Stomach (tissue), 9 donors: Measurements from ENCODE around the gene KLHDC9. TPM values are rescaled to one million over a fixed set of nuclear protein-coding genes. Genes with fewer than 3 reads are reported as not detected.

Source experiments
- DNase-seq, 2 donors: peaks; one replicate each; pipeline versions ENCODE4 v3.0.0 to v3.0.0-alpha.2; 2013 to 2019
- H3K27ac ChIP-seq, 5 donors: fragments of 200-600 bp in 4 of 5; sonication (generic) in 4 of 5; one replicate each; pipeline ENCODE4 v1.5.1; 2013 to 2019; ENCODE audit warnings: mild to moderate bottlenecking in 1 of 5, moderate library complexity in 1 of 5
- H3K27me3 ChIP-seq, 3 donors: fragments of 200-600 bp; sonication (generic); one replicate each; pipeline ENCODE4 v1.5.1; 2017 to 2019; ENCODE audit warnings: mixed run types in 1 of 3
- H3K36me3 ChIP-seq, 4 donors: fragments of 200-600 bp; sonication (generic); 1 replicate in 3 of 4; 2 replicates in 1 of 4; pipeline ENCODE4 v1.5.1; 2016 to 2019
- H3K4me1 ChIP-seq, 4 donors: fragments of 200-600 bp; sonication (generic); one replicate each; pipeline ENCODE4 v1.5.1; 2016 to 2019
- H3K4me3 ChIP-seq, 4 donors: fragments of 200-600 bp; sonication (generic) in 3 of 4; one replicate each; pipeline ENCODE4 v1.5.1; 2016 to 2019; ENCODE audit warnings: mild to moderate bottlenecking in 1 of 4
- H3K9me3 ChIP-seq, 4 donors: fragments of 200-600 bp; sonication (generic); one replicate each; pipeline ENCODE4 v1.5.1; 2016 to 2019
- EP300 ChIP-seq: sonication (generic); formaldehyde crosslinking; IDR thresholded peaks from one replicate; pipeline ENCODE4 v1.6.1; 2017; ENCODE audit warnings: antibody characterized with exemption
- POLR2A ChIP-seq, 4 donors: fragments of 450-650 bp; IDR thresholded peaks; one replicate each; pipeline ENCODE4 v1.6.1; 2016; ENCODE audit warnings: antibody characterized with exemption in 4 of 4, control low read depth in 2 of 4, mild to moderate bottlenecking in 1 of 4, moderate library complexity in 1 of 4
- POLR2AphosphoS5 ChIP-seq, 3 donors: sonication (generic); formaldehyde crosslinking; IDR thresholded peaks; one replicate each; pipeline ENCODE4 v1.6.1; 2016; ENCODE audit warnings: antibody characterized with exemption in 3 of 3
- WGBS, 5 donors: extraction: QIAGEN DNeasy Blood & Tissue Kit in 3 of 5; methylation state at CpG; one replicate each; pipeline versions ENCODE4 v1.1.5 to v1.1.7; 2013 to 2018; 5-methylcytosine and 5-hydroxymethylcytosine counted together
- intact Hi-C: fragments of 100-400 bp; cut with DNase I; formaldehyde crosslinking; loops from one replicate; pipeline ENCODE4 v1.15.1; 2023; ENCODE audit warnings: low total_unique reads
- polyA plus RNA-seq, 3 donors: library from polyadenylated mRNA; stranded (reverse); fragments of 200-250 nt; gene quantifications; one replicate each; pipeline ENCODE4 v1.2.3, GENCODE V29; 2013
- total RNA-seq, 5 donors: library from RNA; depleted of rRNA; stranded (reverse); fragments of >200 nt; gene quantifications; one replicate each; pipeline versions ENCODE4 v1.1.0 to v1.2.3, GENCODE V29; 2014 to 2016
- TF ChIP-seq, protein P1 (sequence below), 7 experiments: fragments of 450-650 bp in 4 of 7; fragments of 200-600 bp in 3 of 7; sonication (generic) in 3 of 7; IDR thresholded peaks; one replicate each; pipeline ENCODE4 v1.5.1; 2016 to 2019; ENCODE audit warnings: antibody characterized with exemption in 7 of 7, control low read depth in 2 of 7, mild to moderate bottlenecking in 1 of 7
- donor health status: healthy with polysubstance abuse.
- donor health status: Bipolar disorder and iron deficiency.
- donor health status: healthy.

KLHDC9 gene
- total and polyA plus RNA-seq, 8 donors = 1.3 to 41.4 (median 5.0) TPM

DNA sequence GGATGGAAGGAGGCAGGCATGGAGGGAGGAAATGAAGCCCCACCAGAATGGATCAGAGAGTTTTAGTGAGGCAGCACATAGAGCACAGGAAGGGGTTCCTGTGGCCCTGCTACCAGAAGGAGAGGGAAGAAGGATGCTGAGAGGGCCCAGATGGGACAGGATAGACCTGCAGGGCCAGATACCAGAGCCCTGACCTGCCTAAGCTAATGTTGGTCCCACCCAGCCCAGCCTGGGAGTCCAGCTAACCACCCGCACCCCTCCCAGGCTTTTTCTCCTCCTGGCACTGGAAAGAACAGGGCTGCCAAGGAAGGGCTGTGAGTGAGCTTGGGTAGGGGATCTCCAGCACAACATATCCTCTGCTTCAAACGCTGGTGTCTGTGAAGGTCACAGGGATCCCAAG lies 15.7 kb upstream of the KLHDC9 start:
- 69 to 84% (median 77%) methylated on average over 2 of the region's 2 CpGs for WGBS, 5 donors
- Histone ChIP-seq H3K27ac (peak overlapping the region; percentile 72 to 85 (median 76)), H3K9me3 (no peaks in the 10 kb centered on the region), H3K4me1 (peaks cover 0 to 58% (median 38%) of the 10 kb centered on the region in 4 donors), H3K27me3 (peaks cover 0 to 4% (median 0%) of the 10 kb centered on the region in 3 donors), H3K36me3 (peaks cover 0 to 9% (median 0%) of the 10 kb centered on the region in 4 donors), H3K4me3 (no peak overlapping the region)
- TF ChIP-seq POLR2AphosphoS5 (IDR thresholded peaks at IDR 0.05) (no peak), POLR2A (IDR thresholded peaks at IDR 0.05) (no peak)
- intact Hi-C loops = no loop called here
- no peak for DNase-seq

DNA sequence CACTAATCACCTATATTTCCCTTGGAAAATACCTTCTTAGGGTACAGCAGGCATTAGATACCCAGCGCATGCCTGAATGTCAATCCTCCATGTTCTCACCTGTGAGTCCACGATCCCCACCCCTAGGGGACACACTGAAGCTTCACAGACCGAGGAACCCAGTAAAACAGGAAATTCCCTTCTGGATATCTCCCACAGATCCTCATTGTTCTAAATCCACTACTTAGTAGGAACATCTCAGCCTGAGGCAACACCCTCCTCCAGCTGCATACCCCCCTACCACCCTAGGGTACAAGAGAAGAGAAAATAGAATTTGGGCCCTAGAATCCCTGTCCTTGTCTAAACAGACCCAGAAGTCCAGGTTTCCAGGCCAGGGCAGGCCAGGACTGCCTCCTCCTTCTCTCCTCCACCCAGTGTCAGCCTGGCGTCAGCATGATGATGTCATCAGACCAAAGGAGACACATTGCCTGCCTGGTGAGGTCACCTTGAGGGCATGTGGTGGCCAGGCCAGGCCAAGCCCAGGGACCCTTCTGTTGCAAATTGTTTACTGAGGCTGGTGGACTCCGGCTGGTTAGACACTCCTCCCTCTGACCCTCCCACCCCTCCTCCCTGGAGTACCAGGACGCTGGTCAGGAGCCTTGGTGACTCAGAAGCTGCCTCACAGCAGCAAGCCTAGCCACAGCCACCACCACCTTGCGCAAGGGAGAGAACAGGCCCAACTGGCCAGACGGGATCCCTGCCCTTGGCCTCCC lies 15.0 kb upstream of the KLHDC9 start:
- TF ChIP-seq POLR2A (IDR thresholded peaks at IDR 0.05) (no peak), EP300 (no peak), POLR2AphosphoS5 (IDR thresholded peaks at IDR 0.05) (peak in 2 of 3 donors; percentile 88 to 93)
- TF ChIP-seq, protein P1, sequence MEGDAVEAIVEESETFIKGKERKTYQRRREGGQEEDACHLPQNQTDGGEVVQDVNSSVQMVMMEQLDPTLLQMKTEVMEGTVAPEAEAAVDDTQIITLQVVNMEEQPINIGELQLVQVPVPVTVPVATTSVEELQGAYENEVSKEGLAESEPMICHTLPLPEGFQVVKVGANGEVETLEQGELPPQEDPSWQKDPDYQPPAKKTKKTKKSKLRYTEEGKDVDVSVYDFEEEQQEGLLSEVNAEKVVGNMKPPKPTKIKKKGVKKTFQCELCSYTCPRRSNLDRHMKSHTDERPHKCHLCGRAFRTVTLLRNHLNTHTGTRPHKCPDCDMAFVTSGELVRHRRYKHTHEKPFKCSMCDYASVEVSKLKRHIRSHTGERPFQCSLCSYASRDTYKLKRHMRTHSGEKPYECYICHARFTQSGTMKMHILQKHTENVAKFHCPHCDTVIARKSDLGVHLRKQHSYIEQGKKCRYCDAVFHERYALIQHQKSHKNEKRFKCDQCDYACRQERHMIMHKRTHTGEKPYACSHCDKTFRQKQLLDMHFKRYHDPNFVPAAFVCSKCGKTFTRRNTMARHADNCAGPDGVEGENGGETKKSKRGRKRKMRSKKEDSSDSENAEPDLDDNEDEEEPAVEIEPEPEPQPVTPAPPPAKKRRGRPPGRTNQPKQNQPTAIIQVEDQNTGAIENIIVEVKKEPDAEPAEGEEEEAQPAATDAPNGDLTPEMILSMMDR (IDR thresholded peaks at IDR 0.05) = no peak
- Histone ChIP-seq H3K9me3 (no peaks in the 10 kb centered on the region), H3K4me1 (peaks cover 0 to 63% (median 38%) of the 10 kb centered on the region in 4 donors), H3K4me3 (no peak overlapping the region), H3K36me3 (peaks cover 0 to 9% (median 0%) of the 10 kb centered on the region in 4 donors), H3K27me3 (peaks cover 0 to 4% (median 0%) of the 10 kb centered on the region in 3 donors), H3K27ac (peak overlapping the region; percentile 72 to 85 (median 76))
- intact Hi-C loops = no loop called here
- DNase-seq = peak; percentile 94 to 95
- WGBS, 5 donors = 29 to 57% (median 34%) methylated on average over 6 to 8 of the region's 8 CpGs

DNA sequence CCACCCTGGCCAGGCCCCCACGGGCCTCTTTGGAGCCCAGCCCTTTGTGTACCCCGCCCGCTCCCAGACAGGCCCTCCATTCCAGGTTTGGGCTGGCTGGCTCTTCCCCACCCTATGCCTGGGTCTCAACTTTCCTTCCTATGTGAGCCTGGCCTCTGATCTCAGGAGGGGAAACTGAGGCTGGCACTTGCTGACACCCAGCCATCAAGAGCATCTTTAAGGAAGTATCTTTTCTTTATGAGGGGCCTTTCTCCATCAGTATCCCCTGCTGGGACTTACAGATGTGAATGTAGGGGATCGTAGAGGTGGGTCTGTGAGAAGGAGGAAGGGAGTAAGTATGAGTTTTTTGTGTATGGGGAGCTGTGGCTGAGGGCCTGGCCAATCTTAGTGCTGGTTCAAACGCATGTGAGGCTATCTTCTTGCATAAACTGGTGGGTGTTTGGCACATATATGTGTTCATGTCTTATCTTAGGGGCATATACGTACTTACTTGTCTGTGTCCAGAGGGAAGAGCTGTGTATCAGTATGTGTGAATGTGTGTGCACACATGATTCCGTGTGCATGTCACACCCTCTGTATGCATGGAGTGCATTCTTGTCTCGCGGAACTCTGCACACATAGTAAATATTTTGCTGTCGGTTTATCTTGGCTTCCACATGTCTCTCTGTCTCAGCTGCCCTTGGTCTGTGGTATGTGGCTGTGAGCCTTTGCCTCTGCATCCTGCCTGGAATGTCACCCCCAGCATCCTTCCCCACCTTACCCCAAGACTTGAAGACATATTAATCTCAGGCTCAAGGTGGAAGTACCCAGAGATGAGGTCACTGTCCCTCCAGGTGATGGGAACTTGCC lies 14.2 kb upstream of the KLHDC9 start:
- TF ChIP-seq EP300 = no peak
- TF ChIP-seq, protein P1 (IDR thresholded peaks at IDR 0.05) = no peak
- no peak for TF ChIP-seq POLR2A (IDR thresholded peaks at IDR 0.05)
- TF ChIP-seq POLR2AphosphoS5 (IDR thresholded peaks at IDR 0.05) = no peak
- 30 to 58% (median 37%) methylated on average over 8 to 10 of the region's 10 CpGs for WGBS, 5 donors
- intact Hi-C loops = no loop called here
- Histone ChIP-seq H3K27me3 (peaks cover 0 to 4% (median 0%) of the 10 kb centered on the region in 3 donors), H3K9me3 (no peaks in the 10 kb centered on the region), H3K4me3 (no peak overlapping the region), H3K36me3 (peaks cover 0 to 6% (median 0%) of the 10 kb centered on the region in 4 donors), H3K27ac (peak overlapping the region; percentile 72 to 85 (median 76)), H3K4me1 (peaks cover 0 to 66% (median 38%) of the 10 kb centered on the region in 4 donors)
- DNase-seq = peak in 1 of 2 donors; percentile 49

DNA sequence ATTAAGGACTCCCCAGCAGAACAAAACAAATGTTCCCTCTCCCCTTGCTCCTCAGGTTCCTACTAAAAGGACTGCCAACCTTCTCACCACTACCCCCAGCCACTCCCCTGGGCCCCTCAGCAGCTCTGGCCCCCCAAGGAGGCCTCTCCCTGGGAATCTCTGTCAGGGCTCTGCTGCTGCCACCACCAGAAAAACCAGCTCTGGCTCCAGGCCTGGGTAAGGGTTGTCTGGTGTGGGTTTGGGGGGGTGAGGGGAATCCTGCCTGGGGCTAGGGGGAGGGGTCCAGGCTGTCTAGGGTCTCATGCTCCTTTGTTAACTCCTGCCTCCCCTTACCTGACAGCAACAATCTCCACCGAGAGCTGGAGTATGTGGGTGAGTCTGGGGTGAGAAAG lies 13.6 kb upstream of the KLHDC9 start:
- H3K9me3 ChIP-seq = no peaks in the 10 kb centered on the region
- WGBS, 5 donors = 71 to 100% (median 92%) methylated on average over 1 of the region's 1 CpG
- H3K27me3 ChIP-seq = peaks cover 0 to 2% (median 0%) of the 10 kb centered on the region in 3 donors
- DNase-seq = peak in 1 of 2 donors; percentile 57
- H3K4me1 ChIP-seq = peaks cover 0 to 68% (median 39%) of the 10 kb centered on the region in 4 donors
- H3K4me3 ChIP-seq = no peak overlapping the region
- no peak for TF ChIP-seq POLR2AphosphoS5 (IDR thresholded peaks at IDR 0.05)
- TF ChIP-seq POLR2A (IDR thresholded peaks at IDR 0.05) = no peak
- no peak for TF ChIP-seq EP300
- TF ChIP-seq, protein P1 (IDR thresholded peaks at IDR 0.05) = no peak
- no peaks in the 10 kb centered on the region for H3K36me3 ChIP-seq
- intact Hi-C loops = no loop called here
- H3K27ac ChIP-seq = peak overlapping the region; percentile 72 to 85 (median 76)
